Stomach (tissue), 9 donors: ENCODE measurements around the gene VPS54. TPM values are rescaled to one million over a fixed set of nuclear protein-coding genes. Genes with fewer than 3 reads are reported as not detected.

ENCODE experiments used
- DNase-seq, 2 donors: peaks; one replicate each; pipeline versions ENCODE4 v3.0.0 to v3.0.0-alpha.2; 2013 to 2019
- H3K27ac ChIP-seq, 5 donors: fragments of 200-600 bp in 4 of 5; sonication (generic) in 4 of 5; one replicate each; pipeline ENCODE4 v1.5.1; 2013 to 2019; ENCODE audit warnings: mild to moderate bottlenecking in 1 of 5, moderate library complexity in 1 of 5
- H3K27me3 ChIP-seq, 3 donors: fragments of 200-600 bp; sonication (generic); one replicate each; pipeline ENCODE4 v1.5.1; 2017 to 2019; ENCODE audit warnings: mixed run types in 1 of 3
- H3K36me3 ChIP-seq, 4 donors: fragments of 200-600 bp; sonication (generic); 1 replicate in 3 of 4; 2 replicates in 1 of 4; pipeline ENCODE4 v1.5.1; 2016 to 2019
- H3K4me1 ChIP-seq, 4 donors: fragments of 200-600 bp; sonication (generic); one replicate each; pipeline ENCODE4 v1.5.1; 2016 to 2019
- H3K4me3 ChIP-seq, 4 donors: fragments of 200-600 bp; sonication (generic) in 3 of 4; one replicate each; pipeline ENCODE4 v1.5.1; 2016 to 2019; ENCODE audit warnings: mild to moderate bottlenecking in 1 of 4
- H3K9me3 ChIP-seq, 4 donors: fragments of 200-600 bp; sonication (generic); one replicate each; pipeline ENCODE4 v1.5.1; 2016 to 2019
- CTCF ChIP-seq, 7 experiments: fragments of 450-650 bp in 4 of 7; fragments of 200-600 bp in 3 of 7; sonication (generic) in 3 of 7; IDR thresholded peaks; one replicate each; pipeline ENCODE4 v1.5.1; 2016 to 2019; ENCODE audit warnings: antibody characterized with exemption in 7 of 7, control low read depth in 2 of 7, mild to moderate bottlenecking in 1 of 7
- EP300 ChIP-seq: sonication (generic); formaldehyde crosslinking; IDR thresholded peaks from one replicate; pipeline ENCODE4 v1.6.1; 2017; ENCODE audit warnings: antibody characterized with exemption
- POLR2A ChIP-seq, 4 donors: fragments of 450-650 bp; IDR thresholded peaks; one replicate each; pipeline ENCODE4 v1.6.1; 2016; ENCODE audit warnings: antibody characterized with exemption in 4 of 4, control low read depth in 2 of 4, mild to moderate bottlenecking in 1 of 4, moderate library complexity in 1 of 4
- POLR2AphosphoS5 ChIP-seq, 3 donors: sonication (generic); formaldehyde crosslinking; IDR thresholded peaks; one replicate each; pipeline ENCODE4 v1.6.1; 2016; ENCODE audit warnings: antibody characterized with exemption in 3 of 3
- WGBS, 5 donors: extraction: QIAGEN DNeasy Blood & Tissue Kit in 3 of 5; methylation state at CpG; one replicate each; pipeline versions ENCODE4 v1.1.5 to v1.1.7; 2013 to 2018; 5-methylcytosine and 5-hydroxymethylcytosine counted together
- intact Hi-C: fragments of 100-400 bp; cut with DNase I; formaldehyde crosslinking; loops from one replicate; pipeline ENCODE4 v1.15.1; 2023; ENCODE audit warnings: low total_unique reads
- polyA plus RNA-seq, 3 donors: library from polyadenylated mRNA; stranded (reverse); fragments of 200-250 nt; gene quantifications; one replicate each; pipeline ENCODE4 v1.2.3, GENCODE V29; 2013
- total RNA-seq, 5 donors: library from RNA; depleted of rRNA; stranded (reverse); fragments of >200 nt; gene quantifications; one replicate each; pipeline versions ENCODE4 v1.1.0 to v1.2.3, GENCODE V29; 2014 to 2016
- donor health status: healthy with polysubstance abuse.
- donor health status: Bipolar disorder and iron deficiency.
- donor health status: healthy.

Gene VPS54
- total and polyA plus RNA-seq, 8 donors: 3.2 to 58.9 (median 13.1) TPM

GRCh38 chr2:63865159-63865799 is 153.9 kb downstream of the VPS54 start:
- peaks cover 0 to 54% (median 32%) of the 10 kb centered on the region in 4 donors for H3K36me3 ChIP-seq
- 91 to 96% (median 93%) methylated on average over 6 of the region's 6 CpGs for WGBS, 5 donors
- no peaks in the 10 kb centered on the region for H3K9me3 ChIP-seq
- no peak overlapping the region for H3K27ac ChIP-seq
- H3K27me3 ChIP-seq: no peaks in the 10 kb centered on the region
- no peak for TF ChIP-seq EP300
- no peak for DNase-seq
- no peak overlapping the region for H3K4me3 ChIP-seq
- peaks cover 0 to 32% (median 15%) of the 10 kb centered on the region in 4 donors for H3K4me1 ChIP-seq
- intact Hi-C loops: no loop called here

GRCh38 chr2:63863707-63864106 is 155.5 kb downstream of the VPS54 start:
- intact Hi-C loops: no loop called here
- H3K27ac ChIP-seq: no peak overlapping the region
- H3K36me3 ChIP-seq: peaks cover 0 to 68% (median 47%) of the 10 kb centered on the region in 4 donors
- 76 to 92% (median 85%) methylated on average over 1 of the region's 1 CpG for WGBS, 5 donors
- DNase-seq: no peak
- TF ChIP-seq POLR2AphosphoS5 (IDR thresholded peaks at IDR 0.05) (no peak), CTCF (IDR thresholded peaks at IDR 0.05) (no peak), POLR2A (IDR thresholded peaks at IDR 0.05) (no peak), EP300 (no peak)
- peaks cover 0 to 32% (median 15%) of the 10 kb centered on the region in 4 donors for H3K4me1 ChIP-seq
- no peak overlapping the region for H3K4me3 ChIP-seq
- H3K27me3 ChIP-seq: no peaks in the 10 kb centered on the region
- no peaks in the 10 kb centered on the region for H3K9me3 ChIP-seq

- no peaks in the 10 kb centered on the region for H3K9me3 ChIP-seq
- 55 to 84% (median 61%) methylated on average over 1 of the region's 1 CpG for WGBS, 5 donors
- DNase-seq: peak in 1 of 2 donors; percentile 26
- H3K27ac ChIP-seq: peak overlapping the region in 1 of 5 donors; percentile 1
- TF ChIP-seq POLR2AphosphoS5 (IDR thresholded peaks at IDR 0.05) (peak in 1 of 3 donors; percentile 30), POLR2A (IDR thresholded peaks at IDR 0.05) (no peak), EP300 (no peak), CTCF (IDR thresholded peaks at IDR 0.05) (no peak)
- intact Hi-C loops: no loop called here
- H3K27me3 ChIP-seq: no peaks in the 10 kb centered on the region
- peaks cover 0 to 32% (median 15%) of the 10 kb centered on the region in 4 donors for H3K4me1 ChIP-seq
- H3K36me3 ChIP-seq: peaks cover 6 to 68% (median 56%) of the 10 kb centered on the region in 4 donors
- no peak overlapping the region for H3K4me3 ChIP-seq
Measured at GRCh38 chr2:63862806-63863205, 156.4 kb downstream of the VPS54 start.

- Histone ChIP-seq H3K9me3 (no peaks in the 10 kb centered on the region), H3K27ac (peak overlapping the region in 1 of 5 donors; percentile 18), H3K4me3 (no peak overlapping the region), H3K4me1 (peaks cover 0 to 32% (median 15%) of the 10 kb centered on the region in 4 donors), H3K36me3 (peaks cover 12 to 76% (median 69%) of the 10 kb centered on the region in 4 donors), H3K27me3 (no peaks in the 10 kb centered on the region)
- DNase-seq: peak; percentile 60 to 84
- TF ChIP-seq POLR2A (IDR thresholded peaks at IDR 0.05) (no peak), EP300 (no peak), POLR2AphosphoS5 (IDR thresholded peaks at IDR 0.05) (peak in 1 of 3 donors; percentile 34), CTCF (IDR thresholded peaks at IDR 0.05) (peak in 5 of 7 experiments; percentile 27 to 57 (median 33))
- intact Hi-C loops: no loop called here
- 21 to 40% (median 23%) methylated on average over 6 of the region's 6 CpGs for WGBS, 5 donors
Measured at GRCh38 chr2:63861220-63861822, 157.9 kb downstream of the VPS54 start.
